Right ventricle myocardium superior (tissue), 1 donor: ENCODE results near the gene CACNA2D1. TPM values are rescaled to one million over a fixed set of nuclear protein-coding genes. Genes with fewer than 3 reads are reported as not detected.
"Not testable (repeated sequence)": the region's sequence is repeated elsewhere in the genome, so short reads cannot be mapped to it uniquely, and the experiment has no call there.

ENCODE experiments used
- ATAC-seq: fragments of 200-7000 bp; cut with Tn5 transposase; one replicate; pipeline ENCODE4 v1.9.1; 2020; ENCODE audit warnings: mild to moderate bottlenecking; ENCODE audit not compliant: poor library complexity
- DNase-seq: peaks from one replicate; pipeline ENCODE4 v3.0.0-alpha.2; 2020
- intact Hi-C: fragments of 100-400 bp; cut with DNase I; formaldehyde crosslinking; loops from one replicate; pipeline ENCODE4 v1.11.2; 2022
- total RNA-seq: library from RNA; stranded (reverse); fragmentation: NEBNext Ultra II Directional; extraction: Animal tissue kit (Norgen Biotek cat#: 25700); gene quantifications from one replicate; pipeline ENCODE4 v1.2.1, GENCODE V29; 2021
- donor health status: DM: no; HTN: yes; CAD: no; lungs with severe emphysema.

The CACNA2D1 gene
- total RNA-seq, 1 donor from 2014 or later, result 38.5 TPM

DNA sequence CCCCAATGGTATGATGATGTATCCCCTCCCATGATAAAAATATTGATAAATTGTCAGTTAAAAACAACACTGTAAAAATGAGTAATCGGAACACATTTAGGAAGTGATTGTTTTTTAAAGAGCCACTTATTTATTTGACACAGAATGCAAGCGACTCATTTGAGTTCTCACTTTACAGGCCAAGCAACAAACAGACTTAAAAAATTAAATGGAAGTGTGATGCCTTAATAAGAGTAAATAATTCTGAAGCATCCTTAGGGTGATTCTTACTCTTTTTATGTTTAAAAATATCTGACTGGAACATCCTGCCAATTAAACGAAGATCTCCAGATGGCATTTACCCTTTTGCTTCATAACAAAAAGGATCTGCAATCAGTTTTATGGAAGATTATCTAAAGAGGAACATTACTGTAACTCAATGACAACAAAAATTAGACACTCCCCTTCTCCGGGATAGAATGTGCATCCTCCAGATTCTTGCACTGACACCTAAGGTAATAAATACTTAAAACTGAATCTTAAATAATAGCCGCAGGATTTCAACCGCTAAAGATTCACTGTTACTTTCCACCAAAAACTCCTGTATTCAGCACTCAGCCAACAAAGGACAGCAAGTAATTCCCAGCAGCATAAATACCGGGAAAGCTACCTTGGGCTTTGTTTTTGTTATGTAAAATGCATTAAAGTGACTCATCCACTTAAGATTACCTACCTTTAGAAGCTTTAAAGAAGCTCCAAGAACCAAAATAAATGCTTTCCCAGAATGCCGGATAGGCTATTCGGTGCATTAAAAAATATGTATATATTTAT lies 1.7 kb downstream of the CACNA2D1 start:
- DNase-seq (no peak), ATAC-seq (no peak)
- intact Hi-C loops, result loop anchor here (5.0 kb wide), 2 partner anchors 125 to 210 kb away; no protein-coding TSS in a partner anchor

DNA sequence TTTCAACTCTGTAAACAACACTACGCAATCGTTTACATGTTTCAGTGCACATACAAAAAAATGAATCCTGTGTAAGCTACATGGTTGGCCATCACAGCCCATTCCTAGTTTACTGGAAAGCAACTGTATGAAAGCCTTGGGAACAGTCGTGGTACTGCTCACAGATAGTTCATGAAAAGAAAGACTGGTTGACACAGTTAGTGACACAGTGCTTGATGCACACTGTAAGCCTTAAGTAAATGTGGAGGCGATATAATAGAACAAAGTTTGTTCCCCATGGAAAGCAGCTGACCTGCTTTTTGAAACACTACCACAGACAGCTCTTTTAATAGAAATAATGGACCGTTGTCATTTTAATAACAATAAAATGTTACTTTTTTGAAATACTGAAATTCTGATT lies 5.1 kb downstream of the CACNA2D1 start:
- ATAC-seq (no peak), DNase-seq (no peak)
- intact Hi-C loops, result no loop called here

GRCh38 chr7:82435769-82436168 lies 7.8 kb downstream of the CACNA2D1 start:
- no peak for ATAC-seq
- intact Hi-C loops, result no loop called here
- DNase-seq, result no peak

DNA sequence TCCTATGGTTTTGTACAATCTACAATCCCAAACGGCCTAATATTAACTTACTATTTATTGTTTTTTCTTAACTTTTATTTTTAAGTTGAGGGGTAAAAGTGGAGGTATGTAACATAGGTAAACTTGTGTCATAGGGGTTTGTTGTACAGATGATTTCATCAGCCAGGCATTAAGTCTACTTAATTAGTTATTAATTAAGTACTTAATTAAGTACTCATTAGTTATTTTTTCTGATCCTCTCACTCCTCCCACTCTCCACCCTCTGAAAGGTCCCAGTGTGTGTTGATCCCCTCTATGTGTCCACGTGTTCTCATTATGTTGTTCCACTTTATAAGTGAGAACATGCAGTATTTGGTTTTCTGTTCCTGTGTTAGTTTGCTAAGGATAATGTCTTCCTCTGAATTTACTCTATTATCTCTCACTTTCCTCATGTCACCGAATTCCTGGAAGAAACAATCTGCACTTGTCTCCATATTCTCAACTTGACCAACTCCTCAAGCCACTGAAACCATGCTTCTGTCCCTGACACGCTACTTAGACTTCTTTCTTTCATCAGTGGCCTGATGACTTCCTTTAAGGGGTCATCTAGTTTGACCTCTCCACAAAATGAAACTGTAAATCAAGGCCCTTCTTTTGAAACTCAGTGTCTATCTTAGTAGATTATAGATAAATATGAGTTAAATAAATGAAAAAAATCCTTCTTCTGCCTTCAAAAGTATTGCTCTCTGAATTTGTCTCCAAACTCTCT lies 9.1 kb downstream of the CACNA2D1 start:
- no peak for DNase-seq
- intact Hi-C loops, result no loop called here
- no peak for ATAC-seq

DNA sequence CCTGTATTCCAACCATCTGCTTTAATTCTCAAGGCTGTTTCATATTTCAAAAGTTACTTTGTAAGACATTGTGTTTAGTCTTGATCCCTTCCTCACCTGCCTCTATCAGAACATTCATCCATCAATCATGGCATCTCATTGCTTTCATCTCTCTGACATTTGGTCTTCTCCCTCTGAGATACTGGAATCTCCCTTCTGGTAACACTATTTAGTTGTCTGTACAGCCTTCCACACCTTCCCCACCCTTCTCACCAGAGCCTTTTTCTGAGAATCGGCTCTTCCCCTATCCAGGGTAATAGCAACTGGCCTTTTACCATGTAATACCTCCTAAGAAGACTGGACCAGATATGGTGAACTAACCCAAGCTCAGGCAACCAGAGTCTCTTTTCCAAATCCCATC lies 10.1 kb downstream of the CACNA2D1 start:
- ATAC-seq (no peak), DNase-seq (no peak)
- intact Hi-C loops, result no loop called here

DNA sequence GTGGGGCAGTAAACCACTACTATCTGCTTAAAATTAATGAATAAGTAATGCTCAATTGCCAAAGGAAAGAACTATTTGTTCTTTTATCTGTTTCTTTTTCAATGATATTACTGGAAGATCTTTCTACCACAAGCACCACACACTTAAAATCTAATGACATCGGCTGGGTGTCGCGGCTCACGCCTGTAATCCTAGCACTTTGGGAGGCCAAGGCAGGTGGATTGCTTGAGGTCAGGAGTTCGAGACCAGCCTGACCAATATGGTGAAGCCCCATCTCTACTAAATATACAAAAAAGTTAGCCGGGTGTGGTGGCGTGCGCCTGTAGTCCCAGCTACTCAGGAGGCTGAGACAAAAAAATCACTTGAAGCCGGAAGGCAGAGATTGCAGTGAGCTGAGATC lies 10.8 kb downstream of the CACNA2D1 start:
- intact Hi-C loops, ATAC-seq, DNase-seq: not testable (repeated sequence)

DNA sequence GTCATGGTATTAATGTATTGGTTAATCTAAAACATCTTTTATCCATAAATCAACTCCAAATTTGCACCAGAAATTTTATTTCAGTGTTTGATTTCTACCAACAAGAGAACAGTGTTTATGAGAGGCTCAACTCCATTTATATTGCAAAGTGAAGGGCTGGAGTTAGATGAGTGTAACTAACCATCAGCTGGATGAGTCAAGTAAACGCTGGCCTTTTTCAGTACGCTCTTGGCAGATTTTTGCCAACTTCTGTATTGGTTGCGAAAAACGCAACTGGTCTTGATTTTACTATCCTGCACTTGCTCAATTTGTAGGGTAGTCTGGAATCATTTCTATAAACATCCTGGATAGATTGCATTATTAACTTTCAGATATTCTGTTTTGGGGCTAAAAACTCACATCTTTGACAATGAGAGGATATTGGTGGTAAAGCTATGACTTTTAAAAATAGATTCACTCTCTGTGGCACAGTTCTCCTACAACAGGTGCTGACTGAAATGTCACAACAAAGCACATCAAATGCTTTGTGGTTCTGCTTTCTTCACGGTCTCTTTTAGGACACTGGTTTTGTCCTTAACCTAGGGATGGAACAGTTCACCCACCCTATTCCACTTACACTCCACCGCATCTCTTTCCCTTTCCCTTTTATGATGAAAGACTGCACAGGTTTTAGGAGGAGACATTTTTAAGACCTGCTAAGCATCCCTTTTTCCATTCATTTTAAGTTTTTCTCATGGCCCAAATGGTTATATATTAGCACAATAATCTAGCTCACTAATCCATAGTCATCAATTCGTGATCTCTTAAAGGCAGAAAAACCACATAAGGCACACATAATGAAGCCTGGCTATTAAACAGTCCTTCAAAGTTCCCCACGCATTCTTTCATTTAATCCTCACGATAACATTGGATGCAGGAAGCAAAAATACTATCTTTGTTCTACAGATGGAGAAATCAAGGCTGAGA lies 12.8 kb downstream of the CACNA2D1 start:
- no peak for ATAC-seq
- DNase-seq, result no peak
- intact Hi-C loops, result no loop called here

DNA sequence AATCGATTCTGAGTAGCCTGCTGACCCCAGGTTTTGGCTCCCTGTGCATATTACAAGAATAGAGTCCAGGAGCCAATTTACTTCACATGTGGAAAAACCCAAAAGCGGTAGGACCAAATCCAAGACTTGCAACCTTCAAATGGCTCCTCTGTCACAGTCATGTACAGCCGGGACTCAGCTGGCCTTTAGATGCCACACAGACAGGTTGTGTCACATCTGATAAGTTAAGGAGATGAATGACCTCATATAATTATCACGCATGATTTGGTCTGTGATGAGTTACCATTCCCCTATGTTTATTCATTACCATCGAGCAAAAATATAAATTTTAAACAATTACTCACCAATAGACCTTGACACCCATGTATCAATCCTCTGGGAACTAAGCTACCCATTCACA lies 14.2 kb downstream of the CACNA2D1 start:
- DNase-seq (no peak), ATAC-seq (no peak)
- intact Hi-C loops, result no loop called here

DNA sequence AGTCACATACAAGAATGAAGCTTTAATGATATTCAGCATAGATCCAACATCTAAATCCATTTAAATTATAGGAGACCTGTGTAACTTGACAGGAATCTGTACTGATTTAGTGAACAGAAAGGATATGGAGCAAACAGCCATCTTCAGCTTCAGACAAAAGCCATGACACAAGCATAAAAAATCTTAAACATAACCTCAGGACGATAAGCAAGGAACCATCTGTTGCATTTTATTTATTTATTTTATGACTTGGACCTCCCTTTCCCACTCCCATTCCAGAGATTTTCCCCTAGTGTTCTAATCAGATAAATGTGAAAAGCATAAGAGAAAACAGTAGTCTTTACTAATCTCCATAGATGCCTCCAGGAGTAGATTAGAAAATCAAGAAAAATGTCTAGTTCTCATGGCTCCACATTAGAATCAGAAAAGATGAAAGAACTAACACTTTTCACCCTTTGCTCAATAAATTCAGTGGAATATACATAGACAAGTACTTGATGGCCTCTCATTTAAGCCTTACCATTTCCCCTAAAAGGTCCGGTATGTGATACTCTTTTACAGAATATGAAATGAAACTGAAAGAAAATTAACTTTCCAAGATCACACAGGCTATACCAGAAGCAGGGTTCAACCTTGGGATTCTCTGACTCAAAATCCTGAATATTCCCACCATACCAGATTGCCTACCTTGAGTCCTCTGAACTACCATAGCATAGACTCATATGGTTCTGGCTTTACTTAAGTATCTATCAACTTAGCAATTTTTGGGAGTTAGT lies 15.2 kb downstream of the CACNA2D1 start:
- no peak for ATAC-seq
- no peak for DNase-seq
- intact Hi-C loops, result no loop called here

DNA sequence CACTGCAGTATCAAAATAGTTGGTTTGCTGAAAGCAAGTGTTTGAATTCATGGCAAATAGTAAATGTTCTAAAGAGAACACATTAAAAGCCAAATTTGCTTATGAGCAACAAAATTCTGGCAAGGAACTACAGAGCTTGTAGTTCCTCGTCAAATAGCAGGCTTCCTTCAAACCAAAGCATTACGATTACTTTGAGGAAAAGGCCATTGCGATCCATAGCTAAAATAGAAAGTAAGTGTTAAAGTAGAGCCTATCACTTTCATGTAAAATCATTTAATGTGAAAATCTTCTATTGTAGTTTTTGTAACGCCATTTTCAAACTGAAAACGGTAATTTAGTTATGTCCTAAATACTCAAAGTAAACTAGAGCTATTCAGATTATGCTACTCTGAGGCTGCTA lies 20.1 kb downstream of the CACNA2D1 start:
- ATAC-seq (no peak), DNase-seq (no peak)
- intact Hi-C loops, result no loop called here

- intact Hi-C loops, result no loop called here
- ATAC-seq, result peak; percentile 68
- peak; percentile 63 for DNase-seq
Observed at GRCh38 chr7:82419200-82419599, 24.4 kb downstream of the CACNA2D1 start.

DNA sequence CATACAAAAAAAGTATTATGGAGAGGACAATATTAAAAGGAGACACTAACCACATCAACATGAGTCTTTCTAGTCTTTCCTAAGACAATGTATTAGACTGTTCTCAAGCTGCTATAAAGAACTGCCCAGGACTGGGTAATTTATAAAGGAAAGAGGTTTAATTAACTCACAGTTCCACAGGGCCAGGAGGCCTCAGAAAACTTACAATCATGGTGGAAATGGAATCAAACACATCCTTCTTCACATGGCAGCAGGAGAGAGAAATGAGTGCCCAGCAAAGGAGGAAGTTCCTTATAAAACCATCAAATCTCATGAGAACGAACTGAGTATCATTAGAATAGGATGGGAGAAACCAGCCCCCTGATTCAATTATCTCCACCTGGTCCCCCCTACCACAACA lies 25.7 kb downstream of the CACNA2D1 start:
- intact Hi-C loops, result no loop called here
- DNase-seq (no peak), ATAC-seq (no peak)

GRCh38 chr7:82416402-82416801 lies 27.2 kb downstream of the CACNA2D1 start:
- intact Hi-C loops, result no loop called here
- ATAC-seq (no peak), DNase-seq (no peak)

DNA sequence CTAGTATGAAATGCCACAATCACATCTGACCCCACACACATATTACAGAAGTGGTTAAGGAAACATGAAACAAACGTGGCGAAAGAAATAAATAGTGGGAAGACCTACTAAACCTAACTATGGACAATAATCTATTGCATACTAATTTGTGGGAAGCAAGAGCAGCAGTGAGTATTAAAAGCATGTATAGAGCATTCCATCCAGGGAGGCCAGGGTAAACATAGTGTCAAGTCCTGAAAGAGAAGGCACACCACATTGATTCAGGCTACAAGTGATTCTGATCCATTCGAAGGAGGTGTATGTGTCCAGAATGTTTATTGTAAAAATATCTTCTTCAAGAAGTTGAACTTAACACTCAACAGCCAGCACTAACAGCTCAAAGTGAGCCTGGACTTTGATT lies 29.2 kb downstream of the CACNA2D1 start:
- DNase-seq (no peak), ATAC-seq (no peak)
- intact Hi-C loops, result no loop called here

GRCh38 chr7:82413237-82413636 lies 30.3 kb downstream of the CACNA2D1 start:
- ATAC-seq (peak; percentile 52), DNase-seq (no peak)
- intact Hi-C loops, result no loop called here

- intact Hi-C loops, result no loop called here
- no peak for DNase-seq
- ATAC-seq, result no peak
Observed at GRCh38 chr7:82411732-82412131, 31.8 kb downstream of the CACNA2D1 start.

- DNase-seq (peak; percentile 62), ATAC-seq (peak; percentile 91)
- intact Hi-C loops, result no loop called here
Observed at GRCh38 chr7:82410461-82410860, 33.1 kb downstream of the CACNA2D1 start.

DNA sequence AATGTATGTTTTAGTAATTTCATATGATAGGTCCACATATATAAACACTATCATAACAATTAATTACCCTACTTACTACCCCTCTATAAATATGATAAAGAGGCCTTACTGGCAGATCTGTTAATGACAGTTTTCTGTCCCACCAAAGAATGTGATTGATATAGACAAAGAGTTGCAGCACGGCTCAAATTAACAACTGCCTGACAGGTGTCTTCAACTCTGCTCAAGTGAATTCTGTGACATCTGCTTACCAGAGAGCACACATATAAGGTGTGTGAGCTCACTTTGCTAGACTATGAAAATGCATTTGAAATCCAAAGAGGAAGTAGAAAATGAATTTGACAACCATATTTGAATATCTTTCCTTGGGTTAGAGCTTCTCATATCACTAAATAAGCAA lies 36.6 kb downstream of the CACNA2D1 start:
- DNase-seq (no peak), ATAC-seq (no peak)
- intact Hi-C loops, result no loop called here
